SU-DHL-6 (cell line): Measurements from ENCODE around the gene RIPOR2.

Experiments used
- H2AFZ ChIP-seq: fragments of 200-600 bp; sonication (generic); 2 replicates; pipeline ENCODE4 v1.6.1; 2014; ENCODE audit warnings: low read depth, mild to moderate bottlenecking, moderate library complexity, mixed read lengths, antibody characterized with exemption, low read length; ENCODE audit not compliant: severe bottlenecking
- H3F3A ChIP-seq: fragments of 200-600 bp; shearing (Covaris generic); 2 replicates; pipeline ENCODE4 v1.6.0; 2016; ENCODE audit warnings: antibody characterized with exemption, mild to moderate bottlenecking; ENCODE audit not compliant: insufficient read depth
- H3K27ac ChIP-seq: fragments of 200-600 bp; sonication (generic); 2 replicates; pipeline ENCODE4 v1.5.1; 2016; ENCODE audit warnings: low read depth, mild to moderate bottlenecking, low read length, moderate library complexity, mixed read lengths
- H3K27me3 ChIP-seq: fragments of 200-600 bp; sonication (generic), shearing (Covaris generic); 2 replicates; pipeline ENCODE4 v1.6.0; 2014; ENCODE audit warnings: mild to moderate bottlenecking, low read length
- H3K36me3 ChIP-seq: fragments of 200-600 bp; sonication (generic); 2 replicates; pipeline ENCODE4 v1.6.1; 2014; ENCODE audit warnings: mild to moderate bottlenecking, low read length, mixed read lengths
- H3K4me2 ChIP-seq: fragments of 300-600, 200-600 bp; shearing (Covaris generic), sonication (generic); 2 replicates; pipeline ENCODE4 v1.6.0; 2014; ENCODE audit warnings: low read length, low read depth, mild to moderate bottlenecking; ENCODE audit not compliant: poor library complexity, severe bottlenecking
- H3K4me3 ChIP-seq: fragments of 200-600 bp; sonication (generic); 2 replicates; pipeline ENCODE4 v1.5.1; 2014; ENCODE audit warnings: antibody characterized with exemption, low read length, mild to moderate bottlenecking, mixed read lengths; ENCODE audit not compliant: insufficient read depth, poor library complexity, severe bottlenecking
- H3K79me2 ChIP-seq: fragments of 200-600 bp; sonication (generic); 2 replicates; pipeline ENCODE4 v1.6.1; 2014; ENCODE audit warnings: mild to moderate bottlenecking, low read length, moderate library complexity; ENCODE audit not compliant: insufficient read depth
- H3K9ac ChIP-seq: fragments of 200-600 bp; sonication (generic); 2 replicates; pipeline ENCODE4 v1.7.0; 2014; ENCODE audit warnings: mild to moderate bottlenecking, low read length
- H3K9me2 ChIP-seq: fragments of 200-600 bp; sonication (generic); replicated peaks from 2 replicates; pipeline ENCODE4 v1.6.1; 2014; ENCODE audit warnings: low read length; ENCODE audit not compliant: insufficient read depth
- H3K9me3 ChIP-seq: fragments of 200-600 bp; sonication (generic); 2 replicates; pipeline ENCODE4 v1.6.1; 2014; ENCODE audit warnings: low read length, mixed read lengths; ENCODE audit not compliant: insufficient read depth
- H4K20me1 ChIP-seq: fragments of 200-600 bp; sonication (generic); 2 replicates; pipeline ENCODE4 v1.6.1; 2014; ENCODE audit warnings: low read depth, mild to moderate bottlenecking, antibody characterized with exemption, low read length, moderate library complexity, mixed read lengths
- EZH2phosphoT487 ChIP-seq: fragments of 200-600 bp; sonication (generic), shearing (Covaris generic); conservative IDR thresholded peaks from 2 replicates; pipeline ENCODE4 v1.6.1; 2018; ENCODE audit warnings: mild to moderate bottlenecking, antibody characterized with exemption, low read length, moderate library complexity, mixed read lengths
- TF ChIP-seq, protein P1 (sequence below): fragments of 200-600 bp; sonication (generic); IDR thresholded peaks from one replicate; pipeline ENCODE4 v1.5.1; 2017; ENCODE audit warnings: antibody characterized with exemption, mild to moderate bottlenecking, low read length, moderate library complexity; ENCODE audit not compliant: insufficient read depth, poor library complexity, severe bottlenecking

The RIPOR2 gene

DNA sequence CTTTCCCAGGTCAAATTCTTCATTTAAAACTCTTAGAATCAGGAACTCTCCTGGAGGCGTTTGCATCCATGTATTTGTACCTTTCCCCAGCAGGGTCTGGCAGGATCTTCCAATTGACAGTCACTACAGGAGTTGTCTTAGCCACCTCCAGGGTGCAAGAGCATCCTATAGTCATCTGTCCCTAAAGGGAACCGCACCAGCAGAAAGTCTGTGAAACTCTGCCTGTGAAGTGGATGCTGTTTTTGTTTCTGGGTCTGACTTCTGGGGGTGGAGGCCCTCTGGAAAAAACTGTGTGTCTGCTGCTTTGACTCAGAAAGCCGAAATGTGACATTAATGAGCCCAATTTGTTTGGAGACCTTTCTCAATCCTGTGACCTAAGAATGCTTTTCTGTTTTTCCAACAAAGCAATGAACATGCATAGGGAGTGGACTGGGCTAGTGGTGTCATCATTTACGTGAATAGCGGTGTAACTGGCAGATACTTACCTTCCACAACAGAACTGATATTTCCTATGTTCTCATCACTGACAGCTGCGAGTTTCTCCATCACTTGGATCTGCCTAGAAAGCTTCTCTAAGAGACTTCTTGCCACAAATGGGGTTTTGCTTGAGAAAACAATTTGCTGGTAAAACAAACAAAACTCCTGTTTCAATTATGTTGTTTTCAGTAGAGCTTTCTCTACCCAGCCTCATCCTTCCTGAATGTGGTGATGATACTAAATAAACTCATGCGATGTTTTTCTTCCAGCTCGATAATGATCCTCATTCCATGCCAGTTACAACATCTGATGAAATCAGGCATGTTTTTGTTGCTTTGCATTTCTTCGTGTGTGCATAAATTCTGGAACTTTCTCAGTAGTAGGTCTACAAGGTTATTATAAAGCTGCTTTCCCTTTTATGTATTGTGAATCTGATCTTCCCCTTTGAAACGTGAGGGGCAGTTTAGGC lies 103.7 kb downstream of the RIPOR2 start:
- H2AFZ ChIP-seq: no peak overlapping the region
- H3K27ac ChIP-seq: no peak overlapping the region
- H3K79me2 ChIP-seq: no peaks in the 10 kb centered on the region
- H4K20me1 ChIP-seq: no peaks in the 10 kb centered on the region
- no peak overlapping the region for H3K4me3 ChIP-seq
- peaks cover 10% of the 10 kb centered on the region for H3F3A ChIP-seq
- H3K9me2 ChIP-seq: no peaks in the 10 kb centered on the region
- no peaks in the 10 kb centered on the region for H3K27me3 ChIP-seq
- H3K9me3 ChIP-seq: no peaks in the 10 kb centered on the region
- TF ChIP-seq EZH2phosphoT487: no peak
- TF ChIP-seq, protein P1, sequence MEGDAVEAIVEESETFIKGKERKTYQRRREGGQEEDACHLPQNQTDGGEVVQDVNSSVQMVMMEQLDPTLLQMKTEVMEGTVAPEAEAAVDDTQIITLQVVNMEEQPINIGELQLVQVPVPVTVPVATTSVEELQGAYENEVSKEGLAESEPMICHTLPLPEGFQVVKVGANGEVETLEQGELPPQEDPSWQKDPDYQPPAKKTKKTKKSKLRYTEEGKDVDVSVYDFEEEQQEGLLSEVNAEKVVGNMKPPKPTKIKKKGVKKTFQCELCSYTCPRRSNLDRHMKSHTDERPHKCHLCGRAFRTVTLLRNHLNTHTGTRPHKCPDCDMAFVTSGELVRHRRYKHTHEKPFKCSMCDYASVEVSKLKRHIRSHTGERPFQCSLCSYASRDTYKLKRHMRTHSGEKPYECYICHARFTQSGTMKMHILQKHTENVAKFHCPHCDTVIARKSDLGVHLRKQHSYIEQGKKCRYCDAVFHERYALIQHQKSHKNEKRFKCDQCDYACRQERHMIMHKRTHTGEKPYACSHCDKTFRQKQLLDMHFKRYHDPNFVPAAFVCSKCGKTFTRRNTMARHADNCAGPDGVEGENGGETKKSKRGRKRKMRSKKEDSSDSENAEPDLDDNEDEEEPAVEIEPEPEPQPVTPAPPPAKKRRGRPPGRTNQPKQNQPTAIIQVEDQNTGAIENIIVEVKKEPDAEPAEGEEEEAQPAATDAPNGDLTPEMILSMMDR: no peak
- H3K36me3 ChIP-seq: peaks cover 65% of the 10 kb centered on the region
- no peak overlapping the region for H3K4me2 ChIP-seq
- H3K9ac ChIP-seq: no peak overlapping the region

DNA sequence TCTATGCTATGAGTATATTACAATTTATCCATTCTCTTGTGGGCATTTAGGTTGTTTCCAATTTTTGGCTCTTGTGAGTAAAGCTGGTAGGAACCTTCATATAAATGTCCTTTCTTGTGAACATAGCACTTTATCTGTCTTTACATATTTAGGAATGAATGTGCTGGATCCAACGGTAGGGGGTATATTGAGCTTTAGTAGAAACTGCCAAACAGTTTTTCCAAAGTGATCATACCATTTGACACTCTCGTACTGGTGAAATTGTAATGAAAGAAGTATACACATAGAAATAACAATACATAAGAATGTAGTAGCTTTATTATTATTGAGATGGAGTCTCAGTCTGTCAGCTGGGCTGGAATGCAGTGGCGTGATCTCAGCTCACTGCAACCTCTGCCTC lies 106.1 kb downstream of the RIPOR2 start:
- H4K20me1 ChIP-seq: no peaks in the 10 kb centered on the region
- H3K9me2 ChIP-seq: no peaks in the 10 kb centered on the region
- H3K9ac ChIP-seq: no peak overlapping the region
- no peak overlapping the region for H3K4me3 ChIP-seq
- H3K9me3 ChIP-seq: no peaks in the 10 kb centered on the region
- H3K36me3 ChIP-seq: peaks cover 68% of the 10 kb centered on the region
- H2AFZ ChIP-seq: no peak overlapping the region
- H3K27me3 ChIP-seq: no peaks in the 10 kb centered on the region
- no peak overlapping the region for H3K27ac ChIP-seq
- H3K79me2 ChIP-seq: no peaks in the 10 kb centered on the region
- H3F3A ChIP-seq: peaks cover 12% of the 10 kb centered on the region; the same call in 1 of the 2 replicates
- H3K4me2 ChIP-seq: no peak overlapping the region
- TF ChIP-seq, protein P1: no peak

DNA sequence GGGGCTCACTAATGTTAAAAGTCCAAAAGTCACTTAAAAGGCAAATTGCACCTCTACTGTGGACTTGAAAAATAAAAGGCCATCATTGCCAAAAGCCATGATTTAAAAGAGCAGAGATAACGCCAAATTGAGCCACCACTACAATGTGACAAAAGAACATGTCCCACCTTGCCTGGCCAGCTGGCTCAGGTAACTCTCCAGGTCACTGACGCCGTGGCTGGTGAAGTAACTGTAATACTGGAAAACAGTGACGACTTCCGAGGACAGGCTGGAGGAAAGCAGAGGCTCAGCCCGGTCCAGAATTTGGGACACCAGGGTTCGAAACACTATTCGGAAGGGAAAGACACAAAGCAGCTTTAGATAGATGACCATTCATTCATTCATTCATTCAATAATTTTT lies 107.8 kb downstream of the RIPOR2 start:
- Histone ChIP-seq H3K9ac (no peak overlapping the region), H3K4me2 (no peak overlapping the region), H3F3A (peaks cover 12% of the 10 kb centered on the region; the same call in 1 of the 2 replicates), H3K27me3 (no peaks in the 10 kb centered on the region), H4K20me1 (no peaks in the 10 kb centered on the region), H3K9me3 (no peaks in the 10 kb centered on the region), H3K9me2 (no peaks in the 10 kb centered on the region), H3K4me3 (no peak overlapping the region), H3K27ac (no peak overlapping the region), H2AFZ (no peak overlapping the region), H3K36me3 (peaks cover 70% of the 10 kb centered on the region), H3K79me2 (no peaks in the 10 kb centered on the region)
- TF ChIP-seq, protein P1: no peak
- TF ChIP-seq EZH2phosphoT487: no peak
